HCT116 (cell line): Measurements from ENCODE around the gene XPA. TPM values are rescaled to one million over a fixed set of nuclear protein-coding genes. Genes with fewer than 3 reads are reported as not detected.

Source experiments
- ATAC-seq: fragments of 200-7000 bp; cut with Tn5 transposase; 2 replicates; pipeline ENCODE4 v1.9.1; 2020; ENCODE audit warnings: mild to moderate bottlenecking, moderate library complexity
- BruUV-seq: library from RNA; stranded (reverse); fragments of 400-500 nt; replicated peaks from 2 replicates; lab custom pipeline; 2021; lab: Mats Ljungman, UMichigan
- CTCF ChIA-PET: fragments of 300-600 bp; sonication (Branson Sonifier 250); formaldehyde crosslinking; loops from one replicate; lab custom pipeline; 2021; ENCODE audit warnings: antibody characterized with exemption; lab: Charles Lee
- POLR2A ChIA-PET: fragments of 300-600, 350-600 bp; sonication (Branson Sonifier 250); formaldehyde crosslinking; loops from one replicate; lab custom pipeline; 2021; ENCODE audit warnings: antibody characterized with exemption; lab: Charles Lee
- RAD21 ChIA-PET, 2 experiments: fragments of 300-600 bp; sonication (Branson Sonifier 250); formaldehyde crosslinking; loops; one replicate each; lab custom pipeline; 2023; ENCODE audit warnings: low total read pairs in 2 of 2; ENCODE audit not compliant: uncharacterized antibody in 2 of 2, unreplicated experiment in 2 of 2, low non-redundant PET in 1 of 2; lab: Charles Lee
- DNase-seq: peaks from one replicate; pipeline ENCODE4 v3.0.0-alpha.2; 2010; ENCODE audit warnings: low read depth, low spot score
- H2AFZ ChIP-seq: fragments of 200-600 bp; shearing (Covaris generic), sonication (generic); 2 replicates; pipeline ENCODE4 v1.6.1; 2017; ENCODE audit warnings: low read depth, mixed run types, mixed read lengths, antibody characterized with exemption, low read length; ENCODE audit not compliant: poor library complexity, severe bottlenecking
- H3K27ac ChIP-seq: 2 replicates; pipeline ENCODE4 v1.5.1; 2012; ENCODE audit warnings: low read depth, low read length
- H3K27me3 ChIP-seq: fragments of 200-600 bp; sonication (generic); 2 replicates; pipeline ENCODE4 v1.6.1; 2016; ENCODE audit warnings: mixed run types, low read length, mixed read lengths; ENCODE audit not compliant: insufficient read depth
- H3K36me3 ChIP-seq, 2 experiments: fragments of 200-500 bp in 1 of 2; fragments of 200-600 bp in 1 of 2; sonication (Bioruptor generic) in 1 of 2; sonication (generic) in 1 of 2; 2 replicates each; pipeline versions ENCODE4 v1.5.1 to v1.6.1; 2014 to 2016; ENCODE audit warnings: low read length in 2 of 2, inconsistent platforms in 1 of 2, mixed read lengths in 1 of 2, mixed run types in 1 of 2; ENCODE audit not compliant: insufficient read depth in 2 of 2, control insufficient read depth in 1 of 2
- H3K4me1 ChIP-seq, 2 experiments: fragments of 200-600 bp in 1 of 2; sonication (generic) in 1 of 2; 2 replicates each; pipeline versions ENCODE4 v1.5.1 to v1.6.1; 2012 to 2017; ENCODE audit warnings: low read length in 2 of 2, inconsistent platforms in 1 of 2, mild to moderate bottlenecking in 1 of 2, mixed read lengths in 1 of 2, mixed run types in 1 of 2, moderate library complexity in 1 of 2; ENCODE audit not compliant: insufficient read depth in 2 of 2, control insufficient read depth in 1 of 2
- H3K4me2 ChIP-seq: fragments of 200-600 bp; sonication (generic); 2 replicates; pipeline ENCODE4 v1.6.1; 2017; ENCODE audit warnings: mixed run types, low read length, mixed read lengths
- H3K4me3 ChIP-seq, 2 experiments: fragments of 200-600 bp in 1 of 2; sonication (generic) in 1 of 2; replicated peaks in 1 of 2; 2 replicates each; pipeline ENCODE4 v1.5.1; 2011 to 2016; ENCODE audit warnings: low read length in 2 of 2, control low read depth in 1 of 2, low read depth in 1 of 2, mild to moderate bottlenecking in 1 of 2, mixed read lengths in 1 of 2, mixed run types in 1 of 2
- H3K79me2 ChIP-seq: fragments of 200-600 bp; sonication (generic); 2 replicates; pipeline ENCODE4 v1.6.1; 2017; ENCODE audit warnings: mild to moderate bottlenecking, mixed run types, low read length, moderate library complexity, mixed read lengths; ENCODE audit not compliant: insufficient read depth
- H3K9ac ChIP-seq: fragments of 200-600 bp; sonication (generic); 2 replicates; pipeline ENCODE4 v1.6.1; 2016; ENCODE audit warnings: low read length, mixed read lengths
- H3K9me2 ChIP-seq: fragments of 200-600 bp; sonication (generic), shearing (Covaris generic); 2 replicates; pipeline ENCODE4 v1.6.1; 2017; ENCODE audit warnings: mixed run types, mild to moderate bottlenecking, moderate library complexity; ENCODE audit not compliant: insufficient read depth
- H3K9me3 ChIP-seq, 2 experiments: fragments of 200-500 bp in 1 of 2; fragments of 200-600 bp in 1 of 2; sonication (Bioruptor generic) in 1 of 2; sonication (generic) in 1 of 2; 2 replicates each; pipeline ENCODE4 v1.6.1; 2014 to 2017; ENCODE audit warnings: low read length in 2 of 2, mixed read lengths in 2 of 2, inconsistent platforms in 1 of 2, low read depth in 1 of 2, mild to moderate bottlenecking in 1 of 2, mixed run types in 1 of 2, moderate library complexity in 1 of 2; ENCODE audit not compliant: control insufficient read depth in 1 of 2, insufficient read depth in 1 of 2
- H4K20me1 ChIP-seq: fragments of 200-600 bp; sonication (generic), shearing (Covaris generic); 2 replicates; pipeline ENCODE4 v1.6.1; 2017; ENCODE audit warnings: mixed run types, mild to moderate bottlenecking, moderate library complexity; ENCODE audit not compliant: insufficient read depth
- CBX3 ChIP-seq: IDR thresholded peaks from 2 replicates; pipeline ENCODE4 v1.6.1; 2012; ENCODE audit warnings: low read depth
- CEBPB ChIP-seq: IDR thresholded peaks from 2 replicates; pipeline ENCODE4 v1.6.1; 2012; ENCODE audit warnings: low read depth
- ELF1 ChIP-seq: IDR thresholded peaks from 2 replicates; pipeline ENCODE4 v1.6.1; 2012; ENCODE audit warnings: low read depth, borderline replicate concordance
- EZH2phosphoT487 ChIP-seq: fragments of 200-600 bp; IDR thresholded peaks from 2 replicates; pipeline ENCODE4 v1.6.1; 2018; ENCODE audit warnings: antibody characterized with exemption, borderline replicate concordance
- JUND ChIP-seq: IDR thresholded peaks from 2 replicates; pipeline ENCODE4 v1.6.1; 2012
- POLR2AphosphoS5 ChIP-seq: IDR thresholded peaks from 2 replicates; pipeline ENCODE4 v1.6.1; 2011; ENCODE audit warnings: mild to moderate bottlenecking, low read depth, low read length, moderate library complexity
- SP1 ChIP-seq: IDR thresholded peaks from 2 replicates; pipeline ENCODE4 v1.6.1; 2012; ENCODE audit warnings: low read depth
- SRF ChIP-seq: IDR thresholded peaks from 2 replicates; pipeline ENCODE4 v1.6.1; 2012; ENCODE audit warnings: low read depth
- YY1 ChIP-seq: IDR thresholded peaks from 2 replicates; pipeline ENCODE4 v1.6.1; 2011; ENCODE audit warnings: low read length, low read depth, moderate library complexity, mild to moderate bottlenecking; ENCODE audit not compliant: insufficient replicate concordance; ENCODE audit errors: extremely low read depth
- intact Hi-C: fragments of 100-400 bp; cut with micrococcal nuclease; formaldehyde crosslinking; loops from 2 replicates; pipeline ENCODE4 v1.10.0; 2022
- total RNA-seq: library from RNA; stranded (reverse); gene quantifications from one replicate; pipeline ENCODE4 v1.2.1, GENCODE V29; 2021; ENCODE audit not compliant: unreplicated experiment
- TF ChIP-seq, protein P1 (sequence below): IDR thresholded peaks from 2 replicates; pipeline ENCODE4 v1.6.1; 2012

The XPA gene
- total RNA-seq, 1 experiment from 2014 or later, result 9.3 TPM

DNA sequence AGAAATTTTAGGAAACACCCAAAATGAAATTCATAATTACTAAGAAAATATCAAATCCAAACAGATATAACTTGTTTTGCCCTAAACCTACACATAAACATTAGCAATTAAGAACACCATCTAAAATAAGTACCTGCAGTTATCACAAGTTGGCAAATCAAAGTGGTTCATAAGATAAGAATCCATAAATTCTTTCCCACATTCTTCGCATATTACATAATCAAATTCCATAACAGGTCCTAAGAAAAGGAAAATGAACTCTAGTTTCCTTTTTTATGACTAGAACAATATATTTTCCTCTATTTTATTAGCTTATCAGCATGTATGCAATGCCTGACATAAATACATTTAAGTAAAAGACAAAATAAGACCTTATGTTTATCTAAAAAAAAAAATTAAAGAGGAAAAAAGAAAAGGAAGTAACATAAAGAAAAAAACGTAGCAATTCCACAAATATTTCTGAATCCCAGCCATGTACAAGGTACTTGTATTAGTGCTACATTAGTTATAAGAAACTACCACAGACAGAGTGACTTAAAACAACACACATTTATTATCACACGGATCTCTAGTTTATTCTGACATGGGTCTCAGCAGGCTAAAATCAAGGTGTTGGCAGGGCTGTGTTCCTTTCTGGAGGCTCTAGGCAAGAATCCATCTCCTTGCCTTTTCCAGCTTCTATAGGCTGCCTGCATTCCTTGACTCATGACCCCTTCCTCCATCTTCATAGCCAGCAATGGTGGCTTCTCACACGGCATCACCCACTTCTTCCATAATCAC lies 7.5 kb downstream of the XPA start:
- no TSS peak for BruUV-seq
- intact Hi-C loops, result no loop called here
- DNase-seq (no peak), ATAC-seq (no peak)
- Histone ChIP-seq H3K79me2 (peaks cover 10% of the 10 kb centered on the region), H3K36me3 (peaks cover 7 to 16% of the 10 kb centered on the region in 2 experiments; a peak in 3 of 4 replicates), H3K9me2 (no peaks in the 10 kb centered on the region), H3K4me1 (peaks cover 4 to 12% of the 10 kb centered on the region in 2 experiments; a peak in 3 of 4 replicates)
- RAD21 ChIA-PET, result no interaction called here
- POLR2A ChIA-PET, result no interaction called here
- TF ChIP-seq CEBPB (no peak), YY1 (no peak), SP1 (no peak)
- TF ChIP-seq, protein P1, sequence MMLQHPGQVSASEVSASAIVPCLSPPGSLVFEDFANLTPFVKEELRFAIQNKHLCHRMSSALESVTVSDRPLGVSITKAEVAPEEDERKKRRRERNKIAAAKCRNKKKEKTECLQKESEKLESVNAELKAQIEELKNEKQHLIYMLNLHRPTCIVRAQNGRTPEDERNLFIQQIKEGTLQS, result no peak
- TF ChIP-seq, all 23 proteins: peak for 0
- Histone ChIP-seq H3K4me2 (peak overlapping the region; percentile 13), H3K27me3 (no peaks in the 10 kb centered on the region), H3K9ac (no peak overlapping the region), H3K9me3 (no peaks in the 10 kb centered on the region), H4K20me1 (no peaks in the 10 kb centered on the region), H2AFZ (no peak overlapping the region), H3K4me3 (no peak overlapping the region), H3K27ac (no peak overlapping the region)
- CTCF ChIA-PET, result no interaction called here

DNA sequence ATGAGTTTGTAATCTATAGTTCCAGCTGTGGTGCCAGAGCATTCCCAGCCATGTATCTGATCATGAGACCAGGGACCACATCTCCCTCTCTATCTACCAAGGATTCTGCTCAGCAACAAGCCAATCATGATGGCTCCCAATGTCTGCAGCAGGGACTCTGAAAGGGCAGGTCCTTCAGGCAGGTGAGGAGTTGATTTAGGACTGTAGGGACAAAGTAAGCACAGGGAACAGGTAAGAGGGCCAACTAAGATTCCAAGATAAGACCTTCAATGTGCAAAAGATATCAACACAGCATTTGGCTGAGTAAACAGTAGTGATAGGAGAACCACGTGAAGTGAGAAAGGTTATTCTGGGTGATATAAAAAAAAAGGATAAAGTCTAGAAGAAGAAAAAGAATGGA lies 8.5 kb downstream of the XPA start:
- ChIA-PET POLR2A (no interaction called here), CTCF (no interaction called here), RAD21 (no interaction called here)
- no TSS peak for BruUV-seq
- no peak overlapping the region for H3K27ac ChIP-seq
- no peaks in the 10 kb centered on the region for H3K27me3 ChIP-seq
- no peaks in the 10 kb centered on the region for H4K20me1 ChIP-seq
- no peak overlapping the region for H3K9ac ChIP-seq
- no peak for DNase-seq
- intact Hi-C loops, result no loop called here
- no peak overlapping the region for H3K4me2 ChIP-seq
- TF ChIP-seq YY1 (no peak), ELF1 (no peak), POLR2AphosphoS5 (no peak), CBX3 (no peak), JUND (no peak), SRF (no peak), EZH2phosphoT487 (no peak)
- TF ChIP-seq, all 23 proteins: peak for 0
- ATAC-seq, result no peak
- H2AFZ ChIP-seq, result no peak overlapping the region
- peaks cover 14 to 22% of the 10 kb centered on the region in 2 experiments; a peak in 3 of 4 replicates for H3K36me3 ChIP-seq
- no peaks in the 10 kb centered on the region for H3K9me3 ChIP-seq
- no peak overlapping the region for H3K4me3 ChIP-seq
- H3K79me2 ChIP-seq, result 0 out of 2 replicates have a peak, but pooled peaks cover 1% of the 10 kb centered on the region
- peaks cover 4 to 12% of the 10 kb centered on the region in 2 experiments; a peak in 3 of 4 replicates for H3K4me1 ChIP-seq
- H3K9me2 ChIP-seq, result no peaks in the 10 kb centered on the region
